ENCODE results near the gene FRMPD3. TPM values are rescaled to one million over a fixed set of nuclear protein-coding genes. Genes with fewer than 3 reads are reported as not detected.

Gene FRMPD3
- 0.91 and 0.98 TPM in 2 replicates for total RNA-seq (2013; cell fraction: nucleolus; rRNA removed)
- total RNA-seq (2014; rRNA removed) (0.06 TPM in 1 of 2 replicates, not detected in the other), total RNA-seq (2014; rRNA removed; fragmentation: Illumina TruSeq; extraction: Trizol) (not detected in 2 replicates), total RNA-seq (2021) (0.05 TPM in 1 of 2 replicates, not detected in the other), polyA plus RNA-seq (2011; rRNA removed) (0.01 and 0.04 TPM in 2 replicates), polyA plus RNA-seq (2014; fragmentation: Illumina TruSeq; extraction: Trizol) (0.01 TPM in 1 of 2 replicates, not detected in the other), polyA plus RNA-seq (2014; fragmentation: Nextera tagmentation; extraction: Ambion mirVana) (not detected), polyA plus RNA-seq (2014; rRNA removed) (0.03 TPM in 1 of 2 replicates, not detected in the other), polyA plus RNA-seq (2016; fragmentation: Nextera tagmentation; extraction: Ambion mirVana) (not detected), polyA minus RNA-seq (2011; rRNA and poly(A)+ RNA removed) (0.10 TPM in 1 of 2 replicates, not detected in the other), Bru-seq, nascent RNA (percentile 19 among the genes with signal in this experiment), BruChase-seq, experiment 1, labeled RNA remaining after a 6-hour chase (percentile 17 among the genes with signal in this experiment), BruChase-seq, experiment 2, labeled RNA remaining after a 2-hour chase (percentile 15 among the genes with signal in this experiment)
- not detected for polyA plus RNA-seq (2011; ENCODE audit: low read depth)
- 0.06 and 0.07 TPM in 2 replicates for polyA plus RNA-seq (2011; cell fraction: cytosol; rRNA removed)
- 0.25 and 0.27 TPM in 2 replicates for polyA plus RNA-seq (2011; cell fraction: nucleus; rRNA removed)
- not detected in 2 replicates for polyA plus RNA-seq (2012)
- not detected in 2 replicates for polyA minus RNA-seq (2011; cell fraction: cytosol; rRNA and poly(A)+ RNA removed)
- under 0.01 and 0.10 TPM in 2 replicates for polyA minus RNA-seq (2011; cell fraction: nucleus; rRNA and poly(A)+ RNA removed)
- long read RNA-seq, experiment 1: 0 reads
- long read RNA-seq, experiment 2: 0 reads

- DNase-seq (ENCODE audit: low read depth, low spot score): no peak
- in situ Hi-C loops (cut with MboI) (no loop called here), intact Hi-C loops (cut with micrococcal nuclease; ENCODE audit: unreplicated experiment) (no loop called here)
- Histone ChIP-seq H2AFZ (ENCODE audit: control insufficient read depth, low read depth, low read length) (no peak within 1 kb of the TSS), H3K36me3 (ENCODE audit: control insufficient read depth in 2 of 2, insufficient read depth in 2 of 2, low read length in 1 of 2) (no peaks in the 10 kb centered on the region), H3K9me3 (replicated peaks; ENCODE audit: control insufficient read depth, insufficient read depth, low read length) (no peaks in the 10 kb centered on the region; the same call in 2 of the 3 replicates), H3K27me3 (replicated peaks in 1 of 2; ENCODE audit: control insufficient read depth in 2 of 2, insufficient read depth in 2 of 2, low read length in 1 of 2) (peaks cover 3 to 6% of the 10 kb centered on the region in 2 experiments; a peak in 3 of 4 replicates), H3K79me2 (ENCODE audit: control insufficient read depth, insufficient read depth, low read length) (no peaks in the 10 kb centered on the region), H3K4me3 (no peak within 1 kb of the TSS), H3K27ac (ENCODE audit: control insufficient read depth, insufficient read depth) (no peak within 1 kb of the TSS), H3K4me2 (ENCODE audit: control insufficient read depth, insufficient read depth) (no peak within 1 kb of the TSS; the same call in 1 of the 2 replicates), H4K20me1 (ENCODE audit: control insufficient read depth, insufficient read depth) (no peaks in the 10 kb centered on the region), H3K9ac (ENCODE audit: control insufficient read depth, insufficient read depth, low read length) (no peak within 1 kb of the TSS), H3K4me1 (ENCODE audit: control insufficient read depth, insufficient read depth, low read length) (no peaks in the 10 kb centered on the region)
- no peak for TF ChIP-seq KDM1A (IDR thresholded peaks at IDR 0.05; ENCODE audit: borderline replicate concordance)
- no peak for TF ChIP-seq ZNF592 (IDR thresholded peaks at IDR 0.05)
- no peak for TF ChIP-seq ZBTB11 (CRISPR knock-in tag; IDR thresholded peaks at IDR 0.05)
- TF ChIP-seq GABPA (IDR thresholded peaks at IDR 0.05; ENCODE audit: low read depth): no peak
- WGBS (ENCODE audit: insufficient coverage, insufficient replicate concordance, low lambda C conversion rate, missing lambda C conversion rate): 21% methylated on average over 28 of the region's 69 CpGs
- no TSS peak for BruUV-seq (replicated peaks)
- ChIA-PET RAD21 (ENCODE audit: unreplicated experiment) (no interaction called here), CTCF (no interaction called here), SMC1A (ENCODE audit: uncharacterized antibody, unreplicated experiment) (no interaction called here), POLR2A (no interaction called here)
- no peak for ATAC-seq
- no peak for FAIRE-seq
Measured at GRCh38 chrX:107448998-107449835, at the start of gene FRMPD3. TSS of gene FRMPD3 (plus strand) at chrX:107449652. CDS start at chrX:107526589, 76,937 bp downstream.
